Activated CD4-positive, CD25-positive, alpha-beta regulatory T cell (primary cell): ENCODE results near the gene ETV5.

Source experiments
- DNase-seq, 4 experiments: peaks; one replicate each; lab custom pipeline; 2025; lab: John Stamatoyannopoulos, UW

Gene ETV5

DNA sequence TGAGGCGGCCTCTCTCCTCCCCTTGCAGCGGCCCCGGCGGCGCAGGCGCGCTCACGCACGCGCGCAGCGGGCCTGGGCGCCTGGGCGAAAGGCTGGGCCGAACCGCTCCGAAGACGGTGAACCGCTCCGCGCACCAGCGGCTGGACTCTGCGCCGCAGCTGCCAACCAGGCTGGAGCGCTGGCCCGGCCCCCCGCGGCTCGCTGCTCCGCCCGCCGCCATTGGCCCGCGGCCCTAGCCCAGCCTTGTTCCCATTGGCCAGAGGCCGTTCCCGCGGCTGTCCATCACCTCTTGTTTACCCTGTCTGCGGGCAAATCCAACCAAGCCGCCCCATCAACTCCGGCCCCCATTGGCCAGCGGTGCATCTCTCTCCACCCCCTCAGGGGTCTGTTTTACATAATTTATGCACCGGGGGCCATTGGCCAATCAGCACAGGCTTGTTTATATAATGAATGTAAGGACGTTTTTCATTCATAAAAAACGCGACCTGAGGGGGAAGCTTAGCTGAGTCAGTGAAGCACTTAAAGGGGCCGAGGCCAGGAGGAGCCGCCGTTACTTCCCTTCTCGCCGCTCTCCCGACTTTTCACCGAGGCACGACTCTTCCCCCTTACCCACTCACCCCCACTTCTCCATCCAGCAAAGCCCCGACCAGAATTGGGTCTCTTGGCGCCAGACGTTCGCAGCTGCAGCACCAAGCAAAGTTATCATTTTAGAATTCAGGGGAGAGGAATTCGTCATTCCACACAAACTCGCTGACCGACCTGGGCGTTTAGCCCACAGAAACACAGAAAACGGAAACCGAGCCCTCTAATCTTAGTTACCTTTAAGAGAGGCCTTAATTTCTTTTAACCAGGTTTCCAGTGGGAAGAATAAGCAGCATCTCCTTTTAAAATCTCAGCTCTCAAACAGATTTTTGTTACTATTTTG, at the start of gene ETV5:
Gene ETV5 (minus strand): TSS at position 149 of the 925 bp plus-strand sequence. CDS start 3,221 bp downstream, outside the sequence.
- DNase-seq, result peak; percentile 39 to 75 (median 65)

- no peak for DNase-seq
These were observed 45.8 kb upstream of the ETV5 start for GRCh38 chr3:186154641-186155040.

GRCh38 chr3:186152889-186153292, 44.0 kb upstream of the ETV5 start:
- DNase-seq, result no peak

- no peak for DNase-seq
These were observed 43.5 kb upstream of the ETV5 start for GRCh38 chr3:186152361-186152798.

DNA sequence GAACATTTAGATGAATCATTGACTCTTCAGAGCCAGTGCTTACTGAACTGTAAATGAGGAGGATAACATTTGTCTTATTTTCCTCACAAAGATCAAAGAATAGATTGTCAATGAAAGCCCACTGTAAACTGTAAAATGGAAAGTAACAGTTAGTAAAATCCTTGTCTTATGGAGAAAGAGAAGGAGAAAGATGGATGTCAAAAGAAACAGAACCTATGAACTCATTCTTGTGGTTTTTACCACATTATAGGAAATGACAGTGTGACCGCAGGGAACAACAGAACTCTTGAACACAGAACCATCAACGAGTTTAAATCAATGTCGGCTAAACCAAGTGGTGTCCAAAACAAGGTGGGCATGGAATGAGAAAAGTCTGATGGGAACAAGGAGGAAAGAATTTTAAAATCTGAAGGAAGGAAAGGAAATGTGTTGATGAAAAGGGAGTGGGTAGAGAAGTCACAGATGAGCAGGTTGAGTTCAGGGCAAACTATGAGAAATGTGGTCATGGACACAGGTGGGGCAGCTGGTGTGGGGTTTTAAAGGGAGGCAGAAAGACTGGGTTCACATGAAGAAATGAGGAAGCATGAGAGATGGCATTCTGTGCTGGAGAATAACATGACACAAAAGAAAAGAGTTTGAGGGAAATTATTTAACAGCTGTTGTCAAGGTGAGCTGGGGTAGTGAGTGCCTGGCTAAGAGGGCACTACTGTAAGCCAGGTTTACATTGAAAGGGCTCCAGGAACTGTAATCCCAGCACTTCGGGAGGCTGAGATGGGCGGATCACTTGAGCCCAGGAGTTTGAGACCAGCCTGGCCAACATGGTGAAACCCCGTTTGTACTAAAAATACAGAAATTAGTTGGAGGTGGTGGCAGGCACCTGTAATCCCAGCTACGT, 42.4 kb upstream of the ETV5 start:
- no peak for DNase-seq

DNA sequence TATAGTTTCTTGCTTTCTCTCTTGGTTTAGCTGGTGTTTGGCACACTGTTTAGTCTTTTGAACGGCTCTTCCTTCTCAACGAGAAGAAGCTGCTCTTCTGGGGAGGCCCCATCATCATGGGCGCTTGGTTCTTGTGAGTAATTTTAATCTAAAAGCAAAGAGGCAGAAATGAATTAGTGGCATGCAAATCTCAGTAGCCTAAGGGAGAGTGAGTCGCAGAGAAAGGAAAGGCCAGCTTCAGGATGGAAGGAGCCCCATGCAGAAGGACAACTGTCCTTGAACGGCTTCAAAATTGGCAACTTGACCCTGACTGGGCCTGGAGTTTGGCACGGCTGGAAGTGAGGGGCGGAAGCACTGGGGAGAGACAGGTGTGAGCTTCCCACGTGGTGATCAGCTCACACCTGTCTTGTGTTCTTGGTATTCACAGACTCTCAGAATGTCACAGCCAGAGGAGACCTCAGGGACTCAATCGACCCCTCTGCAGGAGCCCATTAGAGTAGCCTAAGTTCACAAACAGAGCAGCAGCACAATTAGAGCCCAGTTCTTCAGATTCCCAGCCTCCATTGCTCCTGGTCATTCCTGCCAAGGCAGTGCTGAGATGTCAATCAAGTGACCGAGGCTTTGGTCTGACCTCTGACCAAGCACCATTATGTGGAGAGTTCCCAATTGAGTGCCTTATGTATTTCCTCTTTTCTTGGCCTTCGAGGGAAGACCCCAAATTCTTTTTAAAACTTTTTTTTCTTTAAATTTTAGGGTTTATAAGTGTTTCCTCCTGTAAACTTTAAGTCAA, 41.3 kb upstream of the ETV5 start:
- no peak for DNase-seq

- DNase-seq, result no peak
These were observed 40.6 kb upstream of the ETV5 start for GRCh38 chr3:186149319-186149960.

- DNase-seq, result no peak
These were observed 35.4 kb upstream of the ETV5 start for GRCh38 chr3:186144257-186144656.

- no peak for DNase-seq
These were observed 34.4 kb upstream of the ETV5 start for GRCh38 chr3:186143250-186143649.

DNA sequence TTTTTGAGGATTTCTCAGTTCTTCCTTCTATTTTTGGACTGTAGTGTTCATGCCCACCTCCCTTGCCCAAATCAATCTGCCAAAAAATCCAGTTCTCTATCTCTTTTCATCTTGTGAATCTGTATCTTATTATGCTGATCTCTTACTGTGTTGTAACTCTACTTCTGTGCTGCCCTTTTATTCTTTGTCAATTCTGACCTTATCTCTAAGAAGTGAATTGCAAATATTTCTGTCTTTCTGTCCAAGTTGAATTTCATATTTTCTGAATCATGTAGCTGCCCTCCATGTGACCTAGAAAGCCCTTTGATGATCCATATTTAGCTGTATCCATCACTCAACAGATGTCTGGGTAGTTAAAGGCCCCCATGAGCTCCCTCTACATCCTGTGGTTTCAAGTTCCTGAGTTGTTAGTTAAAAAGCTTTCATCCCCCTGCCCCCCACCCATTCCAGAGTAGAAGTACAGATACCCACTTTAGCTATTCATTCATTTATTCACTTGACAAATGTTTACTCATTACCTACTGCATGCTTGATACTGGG, 33.6 kb upstream of the ETV5 start:
- DNase-seq, result no peak

DNA sequence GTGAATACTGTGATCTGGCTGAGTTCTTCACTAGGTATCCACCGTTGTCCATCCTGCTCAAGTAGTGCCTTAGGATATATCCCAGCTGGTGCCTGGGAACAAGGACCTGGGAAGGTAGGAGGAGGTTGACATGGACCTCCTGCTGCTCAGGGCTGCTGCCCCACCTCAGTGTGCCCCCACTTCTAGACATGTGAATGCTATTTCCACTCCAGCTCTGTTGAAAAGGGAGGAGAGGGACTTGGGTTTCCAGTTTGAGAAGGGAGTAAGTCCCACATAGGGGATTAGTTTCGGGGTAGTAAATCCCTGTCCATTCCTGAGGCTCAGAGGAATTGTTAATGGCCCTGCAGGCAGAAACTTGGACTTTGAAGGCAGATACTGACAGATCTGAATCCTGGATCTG, 32.9 kb upstream of the ETV5 start:
- DNase-seq, result no peak

DNA sequence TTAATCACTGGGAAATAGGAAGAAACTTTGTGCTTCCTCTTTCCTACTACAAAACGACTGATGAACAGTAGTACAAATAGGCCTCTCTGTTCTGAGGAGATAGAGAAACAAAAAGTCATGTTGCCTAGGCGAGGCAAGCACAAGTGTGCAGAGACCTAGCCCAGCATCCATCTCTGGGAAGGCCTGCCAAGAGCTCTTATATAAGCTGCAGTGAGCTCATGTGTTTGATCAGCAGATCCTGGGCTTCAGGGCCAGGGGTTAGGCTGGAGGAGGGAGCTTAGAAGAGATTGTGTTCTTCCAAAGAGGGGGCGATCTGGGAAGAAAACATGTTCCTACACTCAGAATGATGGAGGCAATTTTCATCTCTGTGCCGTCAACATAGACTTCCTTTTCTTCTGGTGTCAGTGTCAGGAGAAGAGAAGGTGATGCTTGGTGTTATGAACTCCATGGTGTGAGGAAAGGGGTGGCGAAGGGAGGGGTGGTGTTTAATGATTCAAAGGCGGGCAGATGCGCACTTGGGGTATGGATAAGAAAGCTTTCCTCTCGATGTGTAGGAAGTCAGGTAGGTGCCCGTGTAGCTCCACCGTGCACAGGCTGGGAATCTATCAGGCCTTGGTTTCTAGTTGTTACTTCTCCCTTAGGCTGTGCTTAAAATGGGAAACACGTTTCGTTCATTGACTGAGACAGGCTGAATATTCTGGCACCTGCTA, 29.5 kb upstream of the ETV5 start:
- no peak for DNase-seq

DNA sequence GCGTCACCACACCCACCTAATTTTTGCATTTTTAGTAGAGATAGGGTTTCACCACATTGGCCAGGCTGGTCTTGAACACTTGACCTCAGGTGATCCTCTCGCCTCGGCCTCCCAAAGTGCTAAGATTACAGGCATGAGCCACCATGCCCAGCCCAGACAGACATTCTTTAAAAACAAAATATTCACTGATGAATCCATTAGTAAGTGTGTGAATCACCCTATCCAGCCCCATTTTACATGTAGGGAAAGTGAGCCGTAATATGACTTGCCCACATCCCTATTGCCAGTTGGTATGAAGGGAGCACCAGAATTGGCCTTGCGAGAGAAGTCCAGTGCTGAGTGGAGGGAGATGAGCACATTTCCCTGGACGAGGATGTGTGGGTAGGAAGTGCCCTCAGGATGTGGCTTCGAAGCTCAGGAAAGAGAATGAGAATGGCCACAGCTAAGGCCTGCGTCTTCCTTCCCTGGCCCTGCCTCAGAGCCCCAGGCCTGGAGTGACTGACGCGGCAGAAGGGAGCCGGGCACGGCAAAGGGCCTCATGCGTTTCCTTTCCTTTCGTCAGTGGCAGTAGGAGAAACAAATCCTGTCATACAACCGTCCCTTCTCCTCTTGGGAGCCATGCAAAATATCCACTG, 28.3 kb upstream of the ETV5 start:
- DNase-seq, result no peak

DNA sequence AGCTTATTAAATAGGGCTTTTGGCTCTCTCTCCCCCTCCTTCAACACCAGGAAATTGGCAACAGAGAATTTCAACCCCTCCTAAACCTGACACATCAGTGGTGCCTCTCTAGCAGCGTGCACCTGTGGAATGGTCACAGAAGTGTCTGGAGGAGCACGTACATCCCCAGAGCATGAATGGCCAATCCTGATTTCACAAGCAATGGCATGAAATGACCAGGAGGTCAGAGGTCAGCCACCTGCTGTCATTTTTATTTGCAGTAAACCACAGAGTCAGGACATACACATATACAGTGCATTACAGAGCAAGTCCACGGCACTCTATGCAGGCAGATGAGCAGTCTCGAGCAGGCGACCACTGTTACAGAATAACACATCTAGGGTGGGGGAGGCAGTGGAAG, 25.1 kb upstream of the ETV5 start:
- no peak for DNase-seq

- DNase-seq, result no peak
These were observed 23.6 kb upstream of the ETV5 start for GRCh38 chr3:186132487-186132886.

- no peak for DNase-seq
These were observed 20.3 kb upstream of the ETV5 start for GRCh38 chr3:186129206-186129605.

DNA sequence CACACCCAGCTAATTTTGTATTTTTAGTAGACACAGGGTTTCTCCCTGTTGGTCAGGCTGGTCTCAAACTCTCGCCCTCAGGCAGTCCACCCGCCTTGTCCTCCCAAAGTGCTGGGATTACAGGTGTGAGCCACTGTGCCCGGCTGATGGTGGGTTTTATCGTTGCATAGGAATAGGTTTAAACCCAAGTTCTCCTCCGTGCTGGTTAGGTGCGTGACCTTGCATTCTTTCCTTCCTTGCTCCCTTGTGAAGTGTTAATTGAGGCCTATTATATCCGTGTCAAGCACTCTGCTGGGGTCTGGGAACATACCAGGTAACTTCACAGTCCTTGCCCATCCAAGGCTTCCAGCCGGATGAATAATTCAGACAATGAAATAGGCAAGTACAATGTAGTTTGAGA, 19.3 kb upstream of the ETV5 start:
- DNase-seq, result no peak

DNA sequence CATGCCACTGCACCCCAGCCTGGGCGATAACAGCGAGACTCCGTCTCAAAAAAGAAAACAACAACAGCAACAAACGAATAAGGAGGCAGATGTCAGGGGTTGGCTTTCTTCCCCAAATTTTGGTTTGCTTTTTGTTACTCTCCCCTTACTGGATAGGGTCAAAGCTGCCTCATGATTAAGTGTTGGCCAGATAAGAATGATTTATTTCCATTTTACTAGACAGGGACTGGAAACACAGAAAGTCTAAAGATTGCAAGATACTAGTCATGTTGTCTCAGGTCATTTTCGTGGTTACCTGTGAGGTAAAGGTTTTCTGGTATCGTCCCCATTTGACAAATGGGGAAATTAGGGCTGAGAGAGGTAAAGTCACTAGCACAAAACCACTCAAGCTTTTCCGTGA, 18.6 kb upstream of the ETV5 start:
- no peak for DNase-seq

- no peak for DNase-seq
These were observed 16.2 kb upstream of the ETV5 start for GRCh38 chr3:186125118-186125517.

- DNase-seq, result no peak
These were observed 15.7 kb upstream of the ETV5 start for GRCh38 chr3:186124592-186124991.
